ENCODE measurements around the gene NR0B2.
"Not testable (repeated sequence)": the region's sequence is repeated elsewhere in the genome, so short reads cannot be mapped to it uniquely, and the experiment has no call there.

GRCh38 chr1:26881611-26882010, 32.2 kb downstream of the NR0B2 start:
- not testable (repeated sequence) for TF ChIP-seq CTCF, EZH2, EZH2phosphoT487 (IDR thresholded peaks at IDR 0.05)

Data from neural progenitor cell (in vitro differentiated cells).